SK-N-SH (cell line): ENCODE measurements around the gene JMJD1C. TPM values are rescaled to one million over a fixed set of nuclear protein-coding genes. Genes with fewer than 3 reads are reported as not detected.

Experiments used
- CTCF ChIA-PET: fragments of 300-600, 350-600 bp; formaldehyde crosslinking; extraction: SDS; loops from one replicate; lab custom pipeline; 2021; lab: Yijun Ruan, JAX
- POLR2A ChIA-PET: fragments of 350-600 bp; sonication (Branson Sonifier 250); formaldehyde crosslinking; extraction: SDS; loops from one replicate; lab custom pipeline; 2020; ENCODE audit warnings: antibody characterized with exemption, inconsistent platforms; lab: Yijun Ruan, JAX
- DNase-seq: peaks from one replicate; pipeline ENCODE4 v3.0.0; 2012
- H2AFZ ChIP-seq: fragments of 200-600 bp; sonication (generic); 2 replicates; pipeline ENCODE4 v1.8.1; 2016; ENCODE audit warnings: antibody characterized with exemption, mild to moderate bottlenecking, low read depth
- H3F3A ChIP-seq: fragments of 200-600 bp; sonication (generic); replicated peaks from 2 replicates; pipeline ENCODE3; 2016; ENCODE audit warnings: antibody characterized with exemption, mild to moderate bottlenecking; ENCODE audit not compliant: insufficient read depth
- H3K27ac ChIP-seq, 2 experiments: fragments of 200-500 bp in 1 of 2; fragments of 200-600 bp in 1 of 2; sonication (Bioruptor generic) in 1 of 2; sonication (generic), shearing (Covaris generic) in 1 of 2; 2 replicates each; pipeline versions ENCODE4 v1.5.1 to v1.6.1; 2014 to 2016; ENCODE audit warnings: low read depth in 2 of 2, inconsistent platforms in 1 of 2, low read length in 1 of 2, mild to moderate bottlenecking in 1 of 2, mixed read lengths in 1 of 2
- H3K27me3 ChIP-seq: fragments of 200-600 bp; sonication (generic), shearing (Covaris generic); 2 replicates; pipeline ENCODE4 v1.6.1; 2016; ENCODE audit warnings: mixed run types; ENCODE audit not compliant: insufficient read depth
- H3K36me3 ChIP-seq, 2 experiments: fragments of 200-500 bp in 1 of 2; fragments of 200-600 bp in 1 of 2; sonication (Bioruptor generic) in 1 of 2; sonication (generic) in 1 of 2; replicated peaks in 1 of 2; 2 replicates each; pipeline versions ENCODE3 to v1.5.1; 2014 to 2016; ENCODE audit warnings: low read length in 1 of 2, mild to moderate bottlenecking in 1 of 2; ENCODE audit not compliant: insufficient read depth in 2 of 2, control insufficient read depth in 1 of 2
- H3K4me1 ChIP-seq, 2 experiments: fragments of 200-500 bp in 1 of 2; fragments of 200-600 bp in 1 of 2; sonication (Bioruptor generic) in 1 of 2; sonication (generic), shearing (Covaris generic) in 1 of 2; 2 replicates each; pipeline versions ENCODE4 v1.5.1 to v1.6.1; 2014 to 2016; ENCODE audit warnings: low read depth in 1 of 2, low read length in 1 of 2, mixed run types in 1 of 2; ENCODE audit not compliant: insufficient read depth in 2 of 2, control insufficient read depth in 1 of 2
- H3K4me2 ChIP-seq: fragments of 200-600 bp; sonication (generic), shearing (Covaris generic); 2 replicates; pipeline ENCODE4 v1.6.1; 2017; ENCODE audit warnings: mixed run types
- H3K4me3 ChIP-seq, 2 experiments: fragments of 200-500 bp in 1 of 2; fragments of 200-600 bp in 1 of 2; sonication (Bioruptor generic) in 1 of 2; sonication (generic), shearing (Covaris generic) in 1 of 2; 2 replicates each; pipeline versions ENCODE4 v1.5.1 to v1.8.1; 2014 to 2016; ENCODE audit warnings: low read depth in 2 of 2, inconsistent platforms in 1 of 2, low read length in 1 of 2, mild to moderate bottlenecking in 1 of 2, mixed read lengths in 1 of 2, moderate library complexity in 1 of 2
- H3K79me2 ChIP-seq: fragments of 200-600 bp; sonication (generic); 2 replicates; pipeline ENCODE4 v1.8.1; 2017; ENCODE audit warnings: mild to moderate bottlenecking; ENCODE audit not compliant: insufficient read depth
- H3K9ac ChIP-seq: fragments of 200-600 bp; sonication (generic); 2 replicates; pipeline ENCODE4 v1.6.1; 2017; ENCODE audit warnings: mixed run types
- H3K9me2 ChIP-seq: fragments of 200-600 bp; sonication (generic); 2 replicates; pipeline ENCODE4 v1.6.1; 2017; ENCODE audit warnings: mixed run types
- H3K9me3 ChIP-seq: fragments of 200-600 bp; sonication (generic); 2 replicates; pipeline ENCODE4 v1.6.1; 2017; ENCODE audit warnings: mixed run types, mild to moderate bottlenecking, moderate library complexity
- H4K20me1 ChIP-seq: fragments of 200-600 bp; sonication (generic); 2 replicates; pipeline ENCODE4 v1.6.1; 2017; ENCODE audit warnings: mild to moderate bottlenecking, mixed run types; ENCODE audit not compliant: insufficient read depth
- CTCF ChIP-seq: fragments of 200-600 bp; sonication (generic); IDR thresholded peaks from 2 replicates; pipeline ENCODE4 v1.6.1; 2017; ENCODE audit warnings: antibody characterized with exemption, mild to moderate bottlenecking, moderate library complexity
- FOSL2 ChIP-seq: IDR thresholded peaks from 2 replicates; pipeline ENCODE4 v1.4.0; 2012; ENCODE audit warnings: low read depth, mild to moderate bottlenecking, moderate library complexity, borderline replicate concordance
- FOXJ3 ChIP-seq: sonication (generic); formaldehyde crosslinking; IDR thresholded peaks from 2 replicates; pipeline ENCODE4 v1.5.1; 2020; ENCODE audit warnings: mild to moderate bottlenecking, missing genetic modification reagents
- GABPA ChIP-seq: IDR thresholded peaks from 2 replicates; pipeline ENCODE4 v1.4.0; 2012; ENCODE audit warnings: low read depth, mild to moderate bottlenecking
- IRF3 ChIP-seq: fragments of 150-350 bp; IDR thresholded peaks from 2 replicates; pipeline ENCODE4 v1.6.1; 2016; ENCODE audit warnings: mild to moderate bottlenecking, low read depth, low read length
- JUND ChIP-seq: IDR thresholded peaks from 2 replicates; pipeline ENCODE4 v1.4.0; 2012
- MEF2A ChIP-seq: IDR thresholded peaks from 2 replicates; pipeline ENCODE4 v1.4.0; 2012; ENCODE audit warnings: low read depth, borderline replicate concordance
- NFIC ChIP-seq: IDR thresholded peaks from 2 replicates; pipeline ENCODE4 v1.4.0; 2012; ENCODE audit warnings: borderline replicate concordance
- RAD21 ChIP-seq: IDR thresholded peaks from 2 replicates; pipeline ENCODE4 v1.6.1; 2012; ENCODE audit warnings: mild to moderate bottlenecking, low read length
- RCOR1 ChIP-seq: fragments of 150-350 bp; IDR thresholded peaks from 2 replicates; pipeline ENCODE4 v1.6.1; 2017; ENCODE audit warnings: antibody characterized with exemption, low read length
- REST ChIP-seq: IDR thresholded peaks from 2 replicates; pipeline ENCODE4 v1.6.1; 2012; ENCODE audit warnings: mild to moderate bottlenecking, low read depth, low read length, moderate library complexity
- SIN3A ChIP-seq: IDR thresholded peaks from 2 replicates; pipeline ENCODE4 v1.6.1; 2012; ENCODE audit warnings: low read depth, mild to moderate bottlenecking, low read length, moderate library complexity, borderline replicate concordance
- SMC3 ChIP-seq: IDR thresholded peaks from 2 replicates; pipeline ENCODE4 v1.6.1; 2012; ENCODE audit warnings: low read depth, low read length, improper control_type of control experiment
- TAF1 ChIP-seq: IDR thresholded peaks from 2 replicates; pipeline ENCODE4 v1.6.1; 2012; ENCODE audit warnings: low read depth, mild to moderate bottlenecking, low read length, moderate library complexity, borderline replicate concordance
- TCF12 ChIP-seq: IDR thresholded peaks from 2 replicates; pipeline ENCODE4 v1.4.0; 2012
- USF2 ChIP-seq: fragments of 150-350 bp; IDR thresholded peaks from 2 replicates; pipeline ENCODE4 v1.6.1; 2017; ENCODE audit warnings: antibody characterized with exemption, low read length, low read depth, borderline replicate concordance
- ZBTB33 ChIP-seq: IDR thresholded peaks from 2 replicates; pipeline ENCODE4 v1.4.0; 2012; ENCODE audit warnings: low read depth, borderline replicate concordance
- WGBS: methylation state at CpG from one replicate; pipeline ENCODE4 v1.1.6; 2017; ENCODE audit warnings: low lambda C conversion rate; 5-methylcytosine and 5-hydroxymethylcytosine counted together
- polyA plus RNA-seq, 3 experiments: library from polyadenylated mRNA; depleted of rRNA; stranded (reverse); fragments of >200 nt; gene quantifications; 2 replicates each; pipeline ENCODE4 v1.2.3, GENCODE V29; 2012

JMJD1C gene
- polyA plus RNA-seq, 1 of the 3 experiments (the other 2 are of a cell fraction) = 11.7 TPM

- Histone ChIP-seq H3K36me3 (no peaks in the 10 kb centered on the region), H3K27ac (no peak overlapping the region), H3K4me2 (no peak overlapping the region), H3K27me3 (no peaks in the 10 kb centered on the region), H3K4me1 (peaks cover 0 to 6% of the 10 kb centered on the region in 2 experiments; a peak in 3 of 4 replicates), H3K9me3 (no peaks in the 10 kb centered on the region), H3K4me3 (no peak overlapping the region), H4K20me1 (peaks cover 51% of the 10 kb centered on the region), H3K79me2 (peaks cover 91% of the 10 kb centered on the region), H2AFZ (no peak overlapping the region), H3K9ac (no peak overlapping the region), H3K9me2 (no peaks in the 10 kb centered on the region), H3F3A (no peaks in the 10 kb centered on the region)
- WGBS = 88% methylated on average over 2 of the region's 2 CpGs
- ChIA-PET POLR2A (no interaction called here), CTCF (interaction anchor here (0.8 to 2.4 kb wide), 3 partner anchors 21 to 544 kb away, joined by 3 to 11 read pairs (median 3); no protein-coding TSS in a partner anchor)
- TF ChIP-seq RAD21 (no peak), TAF1 (no peak), JUND (no peak), MEF2A (no peak), NFIC (no peak), CTCF (no peak), IRF3 (no peak)
- no peak for DNase-seq
Measured at GRCh38 chr10:63137306-63137705, 328.5 kb downstream of the JMJD1C start.

- Histone ChIP-seq H3K4me2 (peak overlapping the region; percentile 86), H3K79me2 (peaks cover 58% of the 10 kb centered on the region), H3F3A (no peaks in the 10 kb centered on the region), H3K9ac (peak overlapping the region; percentile 96), H3K27me3 (no peaks in the 10 kb centered on the region), H3K27ac (peak overlapping the region; percentile 89 to 92; a peak in 3 of 4 replicates), H3K9me3 (no peaks in the 10 kb centered on the region), H3K9me2 (no peaks in the 10 kb centered on the region), H2AFZ (peak overlapping the region; percentile 96), H3K36me3 (no peaks in the 10 kb centered on the region), H3K4me3 (peak overlapping the region; percentile 91 to 97), H4K20me1 (peaks cover 23% of the 10 kb centered on the region), H3K4me1 (peaks cover 0 to 6% of the 10 kb centered on the region in 2 experiments; a peak in 3 of 4 replicates)
- no peak for DNase-seq
- ChIA-PET POLR2A (interaction anchor here (1.3 kb wide), 1 partner anchor 496 kb away, joined by 4 read pairs; no protein-coding TSS in a partner anchor), CTCF (interaction anchor here (0.9 to 4.2 kb wide), 4 partner anchors 24 to 579 kb away, joined by 3 to 21 read pairs (median 6); no protein-coding TSS in a partner anchor)
- WGBS = 16% methylated on average over 8 of the region's 9 CpGs
- TF ChIP-seq USF2 (no peak), TAF1 (no peak), FOXJ3 (CRISPR knock-in tag) (no peak), TCF12 (no peak), RCOR1 (no peak), GABPA (no peak), REST (no peak), SMC3 (no peak), ZBTB33 (no peak), FOSL2 (no peak), SIN3A (no peak)
Measured at GRCh38 chr10:63133821-63134557, 331.8 kb downstream of the JMJD1C start.
